IMR-90 (cell line): ENCODE data around the gene OPCML. TPM values are rescaled to one million over a fixed set of nuclear protein-coding genes. Genes with fewer than 3 reads are reported as not detected.

Experiments
- ATAC-seq: fragments of 200-7000 bp; cut with Tn5 transposase; 2 replicates; pipeline ENCODE4 v1.9.1; 2020; ENCODE audit warnings: low read depth, mild to moderate bottlenecking, moderate library complexity
- BruUV-seq: library from RNA; stranded (reverse); fragments of 400-500 nt; replicated peaks from 2 replicates; lab custom pipeline; 2021; lab: Mats Ljungman, UMichigan
- CTCF ChIA-PET: fragments of 300-600 bp; formaldehyde crosslinking; extraction: SDS; loops from one replicate; lab custom pipeline; 2021; ENCODE audit warnings: antibody characterized with exemption; lab: Yijun Ruan, JAX
- POLR2A ChIA-PET: fragments of 300-600 bp; sonication (Branson Sonifier 250); formaldehyde crosslinking; loops from one replicate; lab custom pipeline; 2022; ENCODE audit warnings: antibody characterized with exemption; ENCODE audit not compliant: unreplicated experiment; lab: Charles Lee
- DNase-seq: peaks from one replicate; pipeline ENCODE4 v3.0.0; 2013
- H2AFZ ChIP-seq: replicated peaks from 2 replicates; pipeline ENCODE3; 2013; ENCODE audit warnings: low read length, mild to moderate bottlenecking; ENCODE audit not compliant: poor library complexity
- H2AK5ac ChIP-seq: 2 replicates; pipeline ENCODE4 v1.6.1; 2013; ENCODE audit warnings: low read depth, low read length, inconsistent platforms
- H2AK9ac ChIP-seq: replicated peaks from 2 replicates; pipeline ENCODE3; 2013; ENCODE audit warnings: mild to moderate bottlenecking, low read depth, low read length, moderate library complexity; ENCODE audit not compliant: poor library complexity
- H2BK120ac ChIP-seq: 2 replicates; pipeline ENCODE4 v1.6.1; 2013; ENCODE audit warnings: low read depth, low read length, inconsistent platforms
- H2BK15ac ChIP-seq: 3 replicates; pipeline ENCODE4 v1.6.1; 2013; ENCODE audit warnings: low read depth, low read length, inconsistent platforms
- H2BK20ac ChIP-seq: 2 replicates; pipeline ENCODE4 v1.6.1; 2013; ENCODE audit warnings: low read depth, mild to moderate bottlenecking, inconsistent platforms, low read length, moderate library complexity
- H2BK5ac ChIP-seq: 2 replicates; pipeline ENCODE4 v1.6.1; 2013; ENCODE audit warnings: mild to moderate bottlenecking, low read depth, low read length, inconsistent platforms; ENCODE audit not compliant: poor library complexity, severe bottlenecking
- H3K14ac ChIP-seq: replicated peaks from 2 replicates; pipeline ENCODE4 v1.6.1; 2013; ENCODE audit warnings: low read depth, low read length, inconsistent platforms
- H3K18ac ChIP-seq: 2 replicates; pipeline ENCODE4 v1.6.1; 2013; ENCODE audit warnings: low read depth, low read length, control low read depth
- H3K23ac ChIP-seq: 2 replicates; pipeline ENCODE4 v1.6.1; 2013; ENCODE audit warnings: low read depth, low read length, inconsistent platforms
- H3K27ac ChIP-seq: 2 replicates; pipeline ENCODE4 v1.5.1; 2013; ENCODE audit warnings: mild to moderate bottlenecking, control low read depth, low read length; ENCODE audit not compliant: insufficient read depth
- H3K27me3 ChIP-seq: 2 replicates; pipeline ENCODE4 v1.6.1; 2013; ENCODE audit warnings: low read length; ENCODE audit not compliant: control insufficient read depth, insufficient read depth
- H3K36me3 ChIP-seq: 2 replicates; pipeline ENCODE4 v1.6.1; 2013; ENCODE audit warnings: low read length, mixed read lengths; ENCODE audit not compliant: control insufficient read depth, insufficient read depth
- H3K4ac ChIP-seq: 2 replicates; pipeline ENCODE4 v1.6.1; 2013; ENCODE audit warnings: low read depth, low read length, inconsistent platforms
- H3K4me1 ChIP-seq: 2 replicates; pipeline ENCODE4 v1.6.1; 2013; ENCODE audit warnings: low read length, mixed read lengths; ENCODE audit not compliant: control insufficient read depth, insufficient read depth
- H3K4me2 ChIP-seq: 2 replicates; pipeline ENCODE4 v1.6.1; 2013; ENCODE audit warnings: low read depth, mild to moderate bottlenecking, control low read depth, low read length, moderate library complexity
- H3K4me3 ChIP-seq: 2 replicates; pipeline ENCODE4 v1.5.1; 2013; ENCODE audit warnings: low read depth, mild to moderate bottlenecking, control low read depth, low read length, moderate library complexity; ENCODE audit not compliant: insufficient read depth
- H3K56ac ChIP-seq: 2 replicates; pipeline ENCODE4 v1.6.1; 2013; ENCODE audit warnings: low read length, inconsistent platforms; ENCODE audit not compliant: insufficient read depth; ENCODE audit errors: extremely low read depth
- H3K79me1 ChIP-seq, 2 experiments: 2 replicates each; pipeline ENCODE4 v1.6.1; 2013; ENCODE audit warnings: low read length in 2 of 2, inconsistent platforms in 1 of 2, low read depth in 1 of 2
- H3K9ac ChIP-seq: 2 replicates; pipeline ENCODE4 v1.6.1; 2013; ENCODE audit warnings: low read depth, low read length, control low read depth
- H3K9me1 ChIP-seq: 2 replicates; pipeline ENCODE4 v1.6.1; 2013; ENCODE audit warnings: low read length, inconsistent platforms; ENCODE audit not compliant: insufficient read depth
- H3K9me3 ChIP-seq: 2 replicates; pipeline ENCODE4 v1.6.1; 2013; ENCODE audit warnings: low read length; ENCODE audit not compliant: control insufficient read depth, insufficient read depth
- H4K20me1 ChIP-seq: 2 replicates; pipeline ENCODE4 v1.6.1; 2013; ENCODE audit warnings: low read length, inconsistent platforms; ENCODE audit not compliant: insufficient read depth
- H4K5ac ChIP-seq: 2 replicates; pipeline ENCODE4 v1.6.1; 2013; ENCODE audit warnings: mild to moderate bottlenecking, low read depth, low read length, control low read depth
- H4K8ac ChIP-seq, 2 experiments: 2 replicates each; pipeline ENCODE4 v1.6.1; 2013; ENCODE audit warnings: low read depth in 2 of 2, low read length in 2 of 2, control low read depth in 1 of 2, inconsistent platforms in 1 of 2
- H4K91ac ChIP-seq: 2 replicates; pipeline ENCODE4 v1.6.1; 2013; ENCODE audit warnings: low read depth, low read length, inconsistent platforms; ENCODE audit not compliant: insufficient read depth
- CTCF ChIP-seq: conservative IDR thresholded peaks from 2 replicates; pipeline ENCODE4 v1.5.1; 2012; ENCODE audit warnings: mild to moderate bottlenecking, low read depth, low read length, improper control_type of control experiment
- MAZ ChIP-seq: IDR thresholded peaks from 2 replicates; pipeline ENCODE4 v1.6.1; 2012; ENCODE audit warnings: low read depth, mild to moderate bottlenecking, low read length, improper control_type of control experiment, moderate library complexity, borderline replicate concordance
- NFE2L2 ChIP-seq: fragments of 150-350 bp; IDR thresholded peaks from 2 replicates; pipeline ENCODE4 v1.6.1; 2016; ENCODE audit warnings: low read depth, mild to moderate bottlenecking, low read length
- POLR2A ChIP-seq: IDR thresholded peaks from 2 replicates; pipeline ENCODE4 v1.6.1; 2012; ENCODE audit warnings: mild to moderate bottlenecking, low read depth, low read length
- RAD21 ChIP-seq: IDR thresholded peaks from 2 replicates; pipeline ENCODE4 v1.6.1; 2012; ENCODE audit warnings: low read length, improper control_type of control experiment
- WGBS, 2 experiments: methylation state at CpG; one replicate each; pipeline versions ENCODE4 v1.1.5 to v1.1.7; 2013; ENCODE audit warnings: missing lambda C conversion rate in 2 of 2; ENCODE audit not compliant: insufficient read length in 1 of 2; ENCODE audit errors: extremely low coverage in 2 of 2; 5-methylcytosine and 5-hydroxymethylcytosine counted together
- dilution Hi-C: fragments of 300-500 bp; cut with HindIII; formaldehyde crosslinking; loops from one replicate; pipeline ENCODE4 v1.14.3; 2018; ENCODE audit warnings: low sequenced_read_pairs; ENCODE audit not compliant: unreplicated experiment
- in situ Hi-C: fragments of 300-500 bp; cut with MboI; formaldehyde crosslinking; loops from 3 replicates; pipeline ENCODE4 v1.14.3; 2019; ENCODE audit warnings: low sequenced_read_pairs, inconsistent platforms, mixed read lengths
- intact Hi-C: fragments of 100-400 bp; cut with micrococcal nuclease; formaldehyde crosslinking; loops from 2 replicates; pipeline ENCODE4 v1.10.0; 2022
- polyA plus RNA-seq, 3 experiments: library from polyadenylated mRNA; depleted of rRNA; stranded (reverse); fragments of >200 nt; gene quantifications; 2 replicates each; pipeline ENCODE4 v1.2.3, GENCODE V29; 2012; ENCODE audit warnings: low replicate concordance in 1 of 3
- total RNA-seq: library from RNA; depleted of rRNA; stranded (reverse); fragments of >200 nt; gene quantifications from 2 replicates; pipeline ENCODE4 v1.2.3, GENCODE V29; 2012
- TF ChIP-seq, protein P1 (sequence below): fragments of 150-350 bp; IDR thresholded peaks from 2 replicates; pipeline ENCODE4 v1.6.1; 2017; ENCODE audit warnings: mild to moderate bottlenecking, antibody characterized with exemption, low read length, low read depth

The OPCML gene
- total and polyA plus RNA-seq, 2 of the 4 experiments (the other 2 are of a cell fraction), result under 0.01 to 2.6 TPM

DNA sequence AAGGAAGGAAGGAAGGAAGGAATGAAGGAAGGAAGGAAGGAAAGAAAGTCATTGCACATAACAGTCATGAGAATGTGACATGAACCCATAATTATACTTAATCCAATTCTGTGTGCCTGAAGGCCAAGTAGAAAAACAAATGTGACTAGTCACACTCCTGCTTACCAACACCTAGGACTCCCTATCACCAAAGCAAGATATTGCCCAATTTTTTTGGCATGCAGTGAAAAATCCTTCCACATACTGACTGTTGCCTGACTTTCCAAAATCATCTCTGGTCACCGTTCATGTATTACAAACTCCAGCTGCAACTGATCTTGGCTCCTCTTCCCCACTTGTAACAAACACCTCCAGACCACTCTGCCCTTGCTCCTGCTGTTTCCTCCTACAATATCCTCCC, 516.8 kb downstream of the OPCML start:
- H2BK20ac ChIP-seq, result no peak overlapping the region
- BruUV-seq, result no TSS peak
- H3K79me1 ChIP-seq, result no peaks in the 10 kb centered on the region
- H3K9me1 ChIP-seq, result no peaks in the 10 kb centered on the region
- no peaks in the 10 kb centered on the region for H3K36me3 ChIP-seq
- H3K9me3 ChIP-seq, result no peaks in the 10 kb centered on the region
- intact Hi-C loops, result no loop called here
- no peak overlapping the region for H2BK15ac ChIP-seq
- DNase-seq, result no peak
- H2BK5ac ChIP-seq, result no peak overlapping the region
- no peak overlapping the region for H4K5ac ChIP-seq
- no peak overlapping the region for H3K4me3 ChIP-seq
- H3K9ac ChIP-seq, result no peak overlapping the region
- H3K23ac ChIP-seq, result no peak overlapping the region
- CTCF ChIA-PET, result no interaction called here
- ATAC-seq, result no peak
- H2AFZ ChIP-seq, result no peak overlapping the region
- no peak overlapping the region for H3K27ac ChIP-seq
- dilution Hi-C loops, result no loop called here
- H3K27me3 ChIP-seq, result no peaks in the 10 kb centered on the region
- no peak overlapping the region for H2AK5ac ChIP-seq
- H3K4ac ChIP-seq, result no peak overlapping the region
- no peaks in the 10 kb centered on the region for H4K20me1 ChIP-seq
- no peak overlapping the region for H4K8ac ChIP-seq
- no peak overlapping the region for H2AK9ac ChIP-seq
- H3K56ac ChIP-seq, result no peak overlapping the region
- WGBS, 2 experiments, result 0% methylated on average over 1 of the region's 1 CpG; no CpG with 5 or more reads in 1 of the 2 experiments
- POLR2A ChIA-PET, result no interaction called here
- TF ChIP-seq, protein P1, sequence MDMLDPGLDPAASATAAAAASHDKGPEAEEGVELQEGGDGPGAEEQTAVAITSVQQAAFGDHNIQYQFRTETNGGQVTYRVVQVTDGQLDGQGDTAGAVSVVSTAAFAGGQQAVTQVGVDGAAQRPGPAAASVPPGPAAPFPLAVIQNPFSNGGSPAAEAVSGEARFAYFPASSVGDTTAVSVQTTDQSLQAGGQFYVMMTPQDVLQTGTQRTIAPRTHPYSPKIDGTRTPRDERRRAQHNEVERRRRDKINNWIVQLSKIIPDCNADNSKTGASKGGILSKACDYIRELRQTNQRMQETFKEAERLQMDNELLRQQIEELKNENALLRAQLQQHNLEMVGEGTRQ, result no peak
- TF ChIP-seq NFE2L2 (no peak), MAZ (no peak), POLR2A (no peak), CTCF (no peak), RAD21 (no peak)
- H2BK120ac ChIP-seq, result no peak overlapping the region
- H3K4me2 ChIP-seq, result no peak overlapping the region
- H3K14ac ChIP-seq, result no peak overlapping the region
- in situ Hi-C loops, result no loop called here
- no peak overlapping the region for H4K91ac ChIP-seq
- H3K4me1 ChIP-seq, result no peaks in the 10 kb centered on the region
- H3K18ac ChIP-seq, result no peak overlapping the region
